ENCODE results near the gene CDH4.

GRCh38 chr20:61274326-61274725, 22.3 kb downstream of the CDH4 start:
- TF ChIP-seq POLR2A (IDR thresholded peaks at IDR 0.05) (no peak), CTCF (IDR thresholded peaks at IDR 0.05) (no peak)
